Stimulated activated CD8-positive, alpha-beta memory T cell treated with anti-CD3 and anti-CD28 coated beads, Interleukin-15, amount 100 ng/mL, for 48 hours (primary cell): ENCODE results near the gene MYRF.

Experiments
- DNase-seq, 2 donors: peaks; one replicate each; pipeline ENCODE4 v3.0.0-alpha.2; 2020; ENCODE audit warnings: low read depth in 2 of 2

MYRF gene

DNA sequence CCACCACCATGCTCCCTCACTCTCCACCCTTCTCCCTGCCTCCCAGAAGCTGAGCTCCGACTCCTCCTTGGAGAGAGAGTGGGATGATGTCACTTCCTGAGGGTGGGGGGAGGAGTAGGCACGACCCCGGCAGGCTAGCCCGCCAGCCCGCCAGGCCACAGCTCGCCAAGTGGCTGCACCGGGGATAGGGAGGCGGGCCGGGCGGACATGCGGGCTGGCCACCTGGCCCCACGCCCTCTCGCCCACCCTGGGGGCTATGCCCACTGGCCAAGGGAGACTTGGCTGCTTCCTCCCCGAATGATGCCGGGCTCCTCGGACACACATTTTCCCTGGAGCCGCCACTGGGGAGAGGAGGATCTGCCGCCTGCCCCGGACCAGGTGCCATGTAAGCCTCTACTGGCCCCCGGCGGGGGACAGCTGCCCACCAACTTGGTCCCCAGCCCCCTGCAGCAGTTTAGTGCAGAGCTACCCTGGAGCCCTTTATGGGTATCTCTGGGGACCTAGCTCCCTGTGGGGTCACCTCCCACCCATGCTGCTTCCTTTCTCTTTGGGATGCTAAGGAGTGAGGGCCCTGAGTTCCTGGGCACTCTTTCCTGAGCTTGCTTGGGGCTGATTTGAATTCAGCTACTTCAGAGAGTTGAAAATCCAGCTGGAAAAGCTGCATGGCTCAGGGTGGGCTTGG is 33.7 kb upstream of the MYRF start:
- DNase-seq = no peak

DNA sequence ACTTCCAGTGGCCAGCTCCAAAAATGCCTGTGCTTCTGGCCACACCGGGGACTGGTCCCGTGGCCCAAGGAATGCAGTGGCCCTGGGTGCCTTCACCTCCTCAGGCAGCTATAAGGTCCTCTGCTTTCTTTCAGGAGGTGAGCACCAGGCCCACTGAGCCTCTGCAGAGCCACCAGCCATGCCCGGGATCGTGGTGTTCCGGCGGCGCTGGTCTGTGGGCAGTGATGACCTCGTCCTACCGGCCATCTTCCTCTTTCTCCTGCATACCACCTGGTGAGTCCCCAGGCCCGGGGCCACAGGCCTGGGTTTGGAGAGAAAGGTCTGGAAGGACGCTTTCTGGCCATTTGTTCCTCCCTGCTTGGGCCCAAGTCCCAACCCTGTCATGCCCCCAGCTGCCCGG is 32.5 kb upstream of the MYRF start:
- DNase-seq = no peak

DNA sequence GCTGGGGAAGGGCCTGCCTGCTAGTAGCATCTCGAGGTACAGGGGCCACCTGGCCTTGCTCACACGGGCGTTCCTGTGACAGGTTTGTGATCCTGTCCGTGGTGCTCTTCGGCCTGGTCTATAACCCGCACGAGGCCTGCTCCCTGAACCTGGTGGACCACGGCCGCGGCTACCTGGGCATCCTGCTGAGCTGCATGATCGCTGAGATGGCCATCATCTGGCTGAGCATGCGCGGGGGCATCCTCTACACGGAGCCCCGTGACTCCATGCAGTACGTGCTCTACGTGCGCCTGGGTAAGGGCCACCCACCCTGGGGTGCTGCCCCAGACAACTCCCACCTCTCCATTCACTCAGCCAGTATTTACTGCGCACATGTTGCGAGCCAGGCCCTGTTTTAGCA is 31.8 kb upstream of the MYRF start:
- DNase-seq = no peak

GRCh38 chr11:61724437-61724836 is 28.0 kb upstream of the MYRF start:
- DNase-seq = no peak

DNA sequence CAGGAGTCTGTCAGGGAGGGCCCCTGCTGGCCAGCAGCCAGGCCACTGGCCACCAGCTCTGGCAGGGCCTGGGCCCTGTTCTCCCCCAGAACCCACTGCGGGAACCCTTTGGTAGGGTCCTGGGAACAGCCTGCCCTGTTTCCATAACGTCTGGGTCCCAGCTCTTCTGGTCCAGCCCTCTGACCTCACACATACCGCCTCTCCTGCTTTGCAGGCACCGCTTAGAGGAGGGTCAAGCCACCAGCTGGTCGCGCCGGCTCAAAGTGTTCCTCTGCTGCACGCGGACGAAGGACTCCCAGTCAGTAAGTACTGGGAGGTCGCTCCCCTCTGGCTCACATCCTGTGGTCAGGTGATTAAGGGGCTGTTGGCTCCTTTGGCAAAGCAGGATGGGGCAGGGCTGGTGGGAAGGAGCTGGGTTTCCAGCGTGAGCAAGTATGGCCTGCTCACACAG is 26.6 kb upstream of the MYRF start:
- DNase-seq = no peak

- DNase-seq = no peak
These were observed 25.7 kb upstream of the MYRF start for GRCh38 chr11:61726775-61727174.

DNA sequence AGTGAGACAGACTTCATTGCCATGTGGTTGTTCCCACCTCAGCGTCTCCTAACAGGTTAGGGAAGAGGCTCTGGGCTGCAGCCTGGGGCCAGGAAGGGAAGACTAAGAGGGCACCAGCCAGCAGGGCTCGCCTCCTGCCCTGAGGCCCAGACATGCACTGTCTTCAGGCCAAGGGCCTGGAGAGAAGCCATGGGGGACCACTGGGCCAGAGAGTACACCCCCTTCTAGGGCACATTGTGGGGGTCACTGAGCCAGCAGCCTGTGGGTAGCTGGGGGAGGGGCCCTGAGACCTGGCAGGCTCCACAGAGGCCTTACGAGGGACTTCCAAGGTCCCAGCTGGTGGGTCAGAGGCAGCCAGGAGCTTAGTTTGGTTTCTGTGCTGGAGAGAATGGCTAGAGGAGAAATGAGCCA is 25.0 kb upstream of the MYRF start:
- DNase-seq = no peak

GRCh38 chr11:61728066-61728939 is 24.1 kb upstream of the MYRF start:
- DNase-seq = no peak

- DNase-seq = no peak
These were observed 23.6 kb upstream of the MYRF start for GRCh38 chr11:61728940-61729219.

DNA sequence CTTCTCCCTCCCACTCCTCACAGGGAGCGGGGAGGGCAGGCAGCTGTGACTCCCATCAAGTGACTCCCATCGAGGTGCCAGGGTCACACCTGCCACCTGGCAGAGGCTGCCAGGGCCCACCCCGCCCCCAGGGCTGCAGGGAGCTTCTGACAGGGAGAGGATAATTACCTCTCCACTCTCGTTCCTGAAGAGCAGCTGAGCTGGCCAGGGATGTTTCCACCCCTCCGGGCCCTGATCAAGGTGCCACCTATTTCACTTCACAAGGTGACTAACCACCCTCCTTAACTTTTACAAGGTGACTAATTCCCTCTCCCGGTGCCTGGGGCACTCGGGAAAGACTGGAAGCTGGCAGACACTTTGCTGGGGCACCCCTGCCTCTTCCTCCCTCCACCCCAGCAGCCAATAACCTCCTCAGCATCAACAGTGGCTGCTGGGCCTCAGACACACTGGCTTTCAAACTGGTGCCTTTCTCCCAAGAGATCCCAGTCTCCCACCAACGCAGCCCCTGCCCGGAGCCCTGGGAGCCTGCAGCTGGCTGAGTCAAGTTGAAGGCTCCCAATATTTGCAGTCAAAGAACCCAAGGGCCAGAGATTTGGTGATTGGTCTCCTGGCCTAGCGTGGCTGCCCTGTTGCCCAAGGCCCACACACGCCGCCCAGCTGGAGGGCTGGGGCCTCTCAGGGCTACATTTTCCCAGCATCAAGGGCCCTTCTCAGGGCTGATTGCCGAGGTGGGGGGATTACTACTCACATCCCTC is 22.0 kb upstream of the MYRF start:
- DNase-seq = no peak

GRCh38 chr11:61731211-61731951 is 21.1 kb upstream of the MYRF start:
- DNase-seq = no peak

- no peak for DNase-seq
These were observed 20.3 kb upstream of the MYRF start for GRCh38 chr11:61731952-61732675.

- no peak for DNase-seq
These were observed 19.7 kb upstream of the MYRF start for GRCh38 chr11:61732705-61733104.

DNA sequence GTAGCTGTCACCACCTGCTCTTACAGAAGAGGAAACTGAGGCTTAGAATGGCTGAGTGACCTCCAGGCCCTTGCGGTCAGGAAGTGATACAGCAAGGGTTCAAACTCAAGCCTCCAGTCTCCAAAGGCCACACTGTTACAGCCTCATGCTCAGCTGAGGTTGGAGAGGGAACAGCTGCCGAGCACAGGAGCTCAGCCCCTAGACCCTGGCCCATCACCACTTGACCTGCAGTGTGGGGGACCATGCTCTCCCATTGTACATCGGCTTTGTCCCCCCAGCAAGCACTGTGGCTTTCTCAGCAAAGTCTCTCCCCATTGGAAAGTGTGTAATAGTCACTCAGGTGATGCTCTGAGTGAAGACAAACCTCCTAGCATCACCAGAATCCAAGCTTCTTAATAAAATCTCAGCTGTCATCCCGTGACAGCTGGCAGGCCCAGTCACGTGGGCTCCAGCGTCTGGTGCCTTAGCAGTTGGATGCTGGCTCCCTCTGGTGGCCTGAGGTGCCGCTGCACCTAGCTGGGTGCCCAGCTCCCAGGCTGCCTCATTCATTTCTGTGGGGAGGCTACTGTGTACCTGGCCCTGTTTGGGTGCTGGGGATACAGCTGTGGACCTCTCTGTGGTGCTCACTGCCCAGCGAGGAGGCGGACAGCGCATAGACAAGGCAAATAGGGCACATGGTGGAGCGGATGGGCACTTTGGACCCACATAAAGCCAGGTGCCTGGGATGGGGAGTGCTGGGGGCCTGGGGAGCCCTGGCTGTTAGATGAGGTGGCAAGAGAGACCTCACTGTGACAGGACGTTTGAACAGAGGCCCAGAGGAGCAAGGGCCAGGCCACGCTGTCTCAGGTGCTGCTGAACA is 19.1 kb upstream of the MYRF start:
- peak; percentile 70 to 73 for DNase-seq

GRCh38 chr11:61734767-61735166 is 17.7 kb upstream of the MYRF start:
- no peak for DNase-seq

GRCh38 chr11:61735391-61735790 is 17.0 kb upstream of the MYRF start:
- no peak for DNase-seq

DNA sequence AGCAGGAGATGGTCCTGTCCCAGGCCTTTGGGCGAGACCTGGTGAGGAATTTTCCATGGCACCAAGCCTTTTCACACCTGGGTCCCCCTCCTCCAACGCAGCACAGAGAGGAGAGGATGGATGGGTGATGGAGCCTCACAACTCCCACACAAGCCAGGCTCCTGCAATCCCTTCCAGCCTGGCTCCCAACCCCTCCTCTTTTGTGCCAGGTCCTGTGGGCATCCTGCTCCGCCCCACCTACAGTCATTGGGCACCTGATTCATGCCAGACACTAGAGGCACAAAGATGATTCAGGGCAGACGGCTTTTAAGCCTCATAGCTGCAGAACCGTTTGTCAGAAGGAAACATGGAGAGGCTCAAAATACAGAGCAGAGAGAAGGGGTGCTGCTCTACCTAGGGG is 16.1 kb upstream of the MYRF start:
- no peak for DNase-seq

DNA sequence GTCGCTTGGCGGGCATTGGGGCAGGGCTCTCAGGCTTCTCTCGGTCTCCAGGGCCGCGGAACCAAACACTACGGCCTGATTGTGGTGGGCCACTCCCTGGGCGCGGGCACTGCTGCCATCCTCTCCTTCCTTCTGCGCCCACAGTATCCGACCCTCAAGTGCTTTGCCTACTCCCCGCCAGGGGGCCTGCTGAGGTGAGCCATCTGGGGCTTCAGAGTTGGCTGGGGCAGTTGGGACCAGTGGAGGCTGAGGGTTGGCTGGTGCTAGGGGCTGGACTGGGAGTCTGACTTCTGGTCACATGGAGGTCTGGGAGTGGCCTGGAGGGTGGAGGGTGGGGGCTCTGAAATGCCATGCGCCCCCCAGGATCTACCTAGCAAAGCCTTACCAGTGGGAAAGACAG is 15.3 kb upstream of the MYRF start:
- DNase-seq = no peak

DNA sequence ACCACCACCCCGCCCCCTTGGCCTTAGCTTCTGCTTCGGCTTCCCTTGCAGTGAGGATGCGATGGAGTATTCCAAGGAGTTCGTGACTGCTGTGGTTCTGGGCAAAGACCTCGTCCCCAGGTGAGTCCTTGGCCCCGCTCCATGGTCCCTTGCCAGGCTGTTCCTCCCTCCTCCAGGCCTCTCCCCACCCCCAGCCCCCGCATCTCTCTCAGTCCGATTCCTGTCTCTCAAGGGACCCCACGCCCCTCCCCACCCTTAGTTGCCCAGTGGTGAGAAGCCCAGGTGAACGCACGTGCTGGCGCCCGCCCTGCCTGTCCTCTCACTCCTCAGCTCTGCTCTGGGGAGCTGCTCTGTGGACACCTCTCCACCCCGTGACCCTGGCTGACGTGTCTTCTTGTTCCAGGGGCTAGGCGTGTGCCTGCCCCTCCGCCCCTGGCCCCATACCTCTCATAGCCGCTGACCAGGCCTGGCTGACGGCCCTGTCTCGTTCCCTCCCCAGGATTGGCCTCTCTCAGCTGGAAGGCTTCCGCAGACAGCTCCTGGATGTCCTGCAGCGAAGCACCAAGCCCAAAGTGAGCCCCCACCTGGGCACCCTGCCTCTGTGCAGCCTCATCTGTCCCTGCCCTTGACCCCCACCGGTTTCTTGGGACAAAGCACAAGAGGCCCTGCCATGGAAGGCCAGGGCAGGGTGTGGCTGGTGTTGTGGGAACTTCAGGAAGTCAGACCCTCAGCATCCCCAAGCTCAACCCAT is 14.6 kb upstream of the MYRF start:
- DNase-seq = no peak

DNA sequence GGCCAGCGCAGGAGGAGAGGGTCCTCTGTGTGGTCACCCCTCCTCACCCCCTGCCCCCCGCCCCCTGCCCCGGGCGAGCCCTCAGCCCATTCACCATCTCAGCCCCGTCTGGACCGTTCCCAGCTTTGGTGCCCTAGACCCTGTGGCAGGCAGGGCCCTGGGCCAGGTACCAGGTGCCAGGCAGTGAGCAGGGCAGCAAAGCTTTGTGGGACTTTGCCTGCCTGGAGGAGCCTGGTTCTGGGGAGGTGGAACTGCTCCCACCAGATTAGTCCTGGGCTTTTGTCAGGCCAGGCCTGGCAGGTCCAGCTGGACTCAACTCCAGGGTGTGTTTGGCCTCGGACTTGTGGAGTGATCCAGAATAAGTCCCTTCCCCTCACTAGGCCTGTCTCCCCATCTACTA is 13.7 kb upstream of the MYRF start:
- DNase-seq = no peak
